Sigmoid colon (tissue), 4 donors: ENCODE results near the gene CYP2D6.
"Not testable (repeated sequence)": the region's sequence is repeated elsewhere in the genome, so short reads cannot be mapped to it uniquely, and the experiment has no call there.

Experiments
- EP300 ChIP-seq, 4 donors: sonication (generic); formaldehyde crosslinking; IDR thresholded peaks; one replicate each; pipeline ENCODE4 v1.6.1; 2017; ENCODE audit warnings: antibody characterized with exemption in 4 of 4
- POLR2A ChIP-seq, 2 donors: fragments of 450-650 bp; IDR thresholded peaks; one replicate each; pipeline ENCODE4 v1.6.1; 2016; ENCODE audit warnings: antibody characterized with exemption in 2 of 2, mild to moderate bottlenecking in 2 of 2, moderate library complexity in 2 of 2
- TF ChIP-seq, protein P1 (sequence below), 4 experiments: fragments of 450-650 bp in 3 of 4; fragments of 200-600 bp in 1 of 4; IDR thresholded peaks; one replicate each; pipeline ENCODE4 v1.5.1; 2016 to 2019; ENCODE audit warnings: antibody characterized with exemption in 4 of 4, mild to moderate bottlenecking in 3 of 4, moderate library complexity in 2 of 4

DNA sequence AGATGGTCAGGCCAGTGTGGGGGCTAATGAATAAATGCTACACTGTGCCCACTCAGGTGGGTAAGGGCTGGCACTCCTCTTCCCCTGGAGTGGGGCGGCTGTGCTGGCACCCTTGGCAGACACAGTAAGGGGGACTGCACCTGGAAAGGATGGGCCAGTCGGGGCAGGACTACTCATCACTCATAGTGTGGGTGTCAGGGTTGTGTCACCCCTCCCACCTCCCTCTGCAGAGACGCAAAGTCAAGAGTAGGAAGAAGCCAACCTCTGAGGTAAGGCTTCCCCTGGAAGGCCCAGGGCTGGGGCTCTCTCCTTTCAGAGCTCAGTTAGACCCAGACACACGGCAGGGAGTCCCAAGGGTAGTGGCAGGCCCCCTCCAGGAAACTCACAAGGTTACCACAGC lies 5.1 kb upstream of the CYP2D6 start:
- TF ChIP-seq, protein P1, sequence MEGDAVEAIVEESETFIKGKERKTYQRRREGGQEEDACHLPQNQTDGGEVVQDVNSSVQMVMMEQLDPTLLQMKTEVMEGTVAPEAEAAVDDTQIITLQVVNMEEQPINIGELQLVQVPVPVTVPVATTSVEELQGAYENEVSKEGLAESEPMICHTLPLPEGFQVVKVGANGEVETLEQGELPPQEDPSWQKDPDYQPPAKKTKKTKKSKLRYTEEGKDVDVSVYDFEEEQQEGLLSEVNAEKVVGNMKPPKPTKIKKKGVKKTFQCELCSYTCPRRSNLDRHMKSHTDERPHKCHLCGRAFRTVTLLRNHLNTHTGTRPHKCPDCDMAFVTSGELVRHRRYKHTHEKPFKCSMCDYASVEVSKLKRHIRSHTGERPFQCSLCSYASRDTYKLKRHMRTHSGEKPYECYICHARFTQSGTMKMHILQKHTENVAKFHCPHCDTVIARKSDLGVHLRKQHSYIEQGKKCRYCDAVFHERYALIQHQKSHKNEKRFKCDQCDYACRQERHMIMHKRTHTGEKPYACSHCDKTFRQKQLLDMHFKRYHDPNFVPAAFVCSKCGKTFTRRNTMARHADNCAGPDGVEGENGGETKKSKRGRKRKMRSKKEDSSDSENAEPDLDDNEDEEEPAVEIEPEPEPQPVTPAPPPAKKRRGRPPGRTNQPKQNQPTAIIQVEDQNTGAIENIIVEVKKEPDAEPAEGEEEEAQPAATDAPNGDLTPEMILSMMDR (IDR thresholded peaks at IDR 0.05), result not testable (repeated sequence)
- TF ChIP-seq EP300, POLR2A (IDR thresholded peaks at IDR 0.05): not testable (repeated sequence)
